22Rv1 (cell line): ENCODE results near the gene P2RY8.

Experiments
- H3K27ac ChIP-seq: fragments of 450-650 bp; 2 replicates; pipeline ENCODE4 v1.5.1; 2017
- ZFX ChIP-seq: fragments of 450-650 bp; IDR thresholded peaks from 2 replicates; pipeline ENCODE4 v1.6.1; 2017; ENCODE audit warnings: antibody characterized with exemption, borderline replicate concordance
- TF ChIP-seq, protein P1 (sequence below): fragments of 450-650 bp; IDR thresholded peaks from 2 replicates; pipeline ENCODE4 v1.5.1; 2017; ENCODE audit warnings: mild to moderate bottlenecking

The P2RY8 gene

DNA sequence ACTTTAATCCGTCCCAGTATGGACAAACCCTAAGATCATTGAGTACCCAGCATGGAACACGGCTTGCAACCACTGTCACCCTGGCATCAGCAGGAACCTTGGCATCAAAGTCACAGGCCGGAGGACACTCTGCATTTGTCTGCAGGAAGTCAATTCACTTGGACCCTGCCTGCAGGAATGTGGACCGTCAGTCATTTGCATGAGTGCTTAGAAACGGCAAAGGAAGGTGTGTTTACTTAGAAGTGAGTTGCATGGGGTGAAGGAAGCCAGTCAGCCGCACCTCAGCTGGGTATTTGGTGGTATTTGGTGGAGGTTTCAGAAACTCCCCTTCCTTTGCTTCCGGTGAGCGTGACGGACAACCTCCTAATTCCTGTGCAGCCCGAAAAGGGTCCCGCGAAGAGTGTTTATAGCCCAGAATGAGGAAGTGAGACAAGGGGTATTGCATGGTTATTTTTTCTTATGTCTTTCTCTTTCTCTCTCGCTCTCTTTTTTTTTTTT, 15.5 kb downstream of the P2RY8 start:
- no peak overlapping the region for H3K27ac ChIP-seq

DNA sequence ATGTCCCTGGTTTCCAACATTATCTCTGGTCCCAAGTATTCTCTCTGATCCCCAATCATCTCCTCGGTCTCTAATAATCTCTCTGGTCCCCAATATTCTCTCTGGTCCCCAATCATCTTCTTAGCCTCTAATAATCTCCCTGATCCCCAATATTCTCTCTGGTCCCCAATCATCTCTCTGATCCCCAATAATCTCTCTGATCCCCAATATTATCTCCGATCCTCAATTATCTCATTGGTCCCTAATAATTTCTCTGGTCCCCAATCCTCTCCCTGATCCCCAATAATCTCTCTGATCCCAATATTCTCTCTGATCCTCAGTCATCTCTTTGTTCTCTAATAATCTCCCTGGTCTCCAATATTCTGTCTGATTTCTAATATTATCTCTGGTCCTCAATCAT, 16.6 kb downstream of the P2RY8 start:
- no peak for TF ChIP-seq ZFX
- TF ChIP-seq, protein P1, sequence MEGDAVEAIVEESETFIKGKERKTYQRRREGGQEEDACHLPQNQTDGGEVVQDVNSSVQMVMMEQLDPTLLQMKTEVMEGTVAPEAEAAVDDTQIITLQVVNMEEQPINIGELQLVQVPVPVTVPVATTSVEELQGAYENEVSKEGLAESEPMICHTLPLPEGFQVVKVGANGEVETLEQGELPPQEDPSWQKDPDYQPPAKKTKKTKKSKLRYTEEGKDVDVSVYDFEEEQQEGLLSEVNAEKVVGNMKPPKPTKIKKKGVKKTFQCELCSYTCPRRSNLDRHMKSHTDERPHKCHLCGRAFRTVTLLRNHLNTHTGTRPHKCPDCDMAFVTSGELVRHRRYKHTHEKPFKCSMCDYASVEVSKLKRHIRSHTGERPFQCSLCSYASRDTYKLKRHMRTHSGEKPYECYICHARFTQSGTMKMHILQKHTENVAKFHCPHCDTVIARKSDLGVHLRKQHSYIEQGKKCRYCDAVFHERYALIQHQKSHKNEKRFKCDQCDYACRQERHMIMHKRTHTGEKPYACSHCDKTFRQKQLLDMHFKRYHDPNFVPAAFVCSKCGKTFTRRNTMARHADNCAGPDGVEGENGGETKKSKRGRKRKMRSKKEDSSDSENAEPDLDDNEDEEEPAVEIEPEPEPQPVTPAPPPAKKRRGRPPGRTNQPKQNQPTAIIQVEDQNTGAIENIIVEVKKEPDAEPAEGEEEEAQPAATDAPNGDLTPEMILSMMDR, result no peak
- H3K27ac ChIP-seq, result no peak overlapping the region

More for the DNA sequence above, 15.5 kb downstream of the P2RY8 start:
- TF ChIP-seq, protein P1, result no peak
- no peak for TF ChIP-seq ZFX

DNA sequence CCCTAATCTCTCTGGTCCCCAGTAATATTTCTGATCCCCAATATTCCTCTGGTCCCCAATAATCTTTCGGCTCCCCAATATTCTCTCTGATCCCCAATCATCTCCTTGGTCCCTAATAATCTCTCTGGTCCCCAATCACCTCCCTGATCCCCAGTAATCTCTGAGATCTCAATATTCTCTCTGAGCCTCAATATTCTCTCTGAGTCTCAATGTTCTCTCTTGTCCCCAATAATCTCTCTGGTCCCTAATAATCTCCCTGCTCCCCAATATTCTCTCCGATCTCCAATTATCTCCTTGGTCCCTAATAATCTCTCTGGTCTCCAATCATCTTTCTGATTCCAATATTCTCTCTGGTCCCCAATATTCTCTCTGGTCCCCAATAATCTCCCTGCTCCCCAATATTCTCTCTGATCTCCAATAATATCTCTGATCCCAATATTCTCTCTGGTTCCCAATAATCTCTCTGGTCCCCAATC, 17.9 kb downstream of the P2RY8 start:
- H3K27ac ChIP-seq, result no peak overlapping the region
- TF ChIP-seq, protein P1, result no peak
- TF ChIP-seq ZFX, result no peak

DNA sequence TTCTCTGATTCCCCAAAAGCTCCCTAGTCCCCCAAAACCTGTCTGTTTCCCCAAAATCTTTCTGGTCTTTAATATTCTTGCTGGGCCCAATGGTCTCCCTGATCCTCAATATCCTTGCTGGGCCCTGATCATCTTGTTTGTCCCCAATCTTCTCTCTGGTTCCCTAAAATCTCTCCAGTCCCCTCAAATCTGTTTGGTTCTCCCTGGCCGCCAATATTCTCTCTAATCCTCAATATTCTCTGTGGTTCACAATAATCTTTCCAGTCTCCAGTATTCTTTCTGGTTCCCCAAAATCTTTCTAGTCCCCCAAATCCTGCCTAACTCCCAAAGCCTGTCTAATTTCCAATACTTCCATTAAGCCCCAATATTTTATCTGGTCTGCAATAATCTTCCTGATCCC, 18.5 kb downstream of the P2RY8 start:
- H3K27ac ChIP-seq, result no peak overlapping the region
- no peak for TF ChIP-seq ZFX
- TF ChIP-seq, protein P1, result no peak

DNA sequence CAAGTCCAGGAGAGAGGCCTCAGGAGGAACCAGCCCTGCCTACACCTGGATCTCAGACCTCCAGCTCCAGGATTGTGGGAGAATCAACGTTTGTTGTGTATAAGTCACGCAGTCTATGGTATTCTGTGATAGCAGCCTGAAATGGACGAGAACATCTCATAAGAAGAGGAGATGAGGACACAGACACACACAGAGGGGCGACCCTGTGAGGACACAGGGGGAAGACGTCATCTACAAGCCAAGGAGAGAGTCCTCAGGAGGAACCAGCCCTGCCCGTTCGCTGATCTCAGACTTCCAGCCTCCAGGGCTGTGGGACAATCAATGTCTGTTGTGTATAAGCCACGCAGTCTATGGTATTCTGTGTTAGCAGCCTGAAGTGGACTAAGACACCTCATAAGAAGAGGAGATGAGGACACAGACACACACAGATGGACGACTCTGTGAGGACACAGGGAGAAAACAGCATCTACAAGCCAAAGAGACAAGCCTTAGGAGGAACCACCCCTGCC, 20.3 kb downstream of the P2RY8 start:
- TF ChIP-seq ZFX, result no peak
- TF ChIP-seq, protein P1, result no peak
- H3K27ac ChIP-seq, result no peak overlapping the region

DNA sequence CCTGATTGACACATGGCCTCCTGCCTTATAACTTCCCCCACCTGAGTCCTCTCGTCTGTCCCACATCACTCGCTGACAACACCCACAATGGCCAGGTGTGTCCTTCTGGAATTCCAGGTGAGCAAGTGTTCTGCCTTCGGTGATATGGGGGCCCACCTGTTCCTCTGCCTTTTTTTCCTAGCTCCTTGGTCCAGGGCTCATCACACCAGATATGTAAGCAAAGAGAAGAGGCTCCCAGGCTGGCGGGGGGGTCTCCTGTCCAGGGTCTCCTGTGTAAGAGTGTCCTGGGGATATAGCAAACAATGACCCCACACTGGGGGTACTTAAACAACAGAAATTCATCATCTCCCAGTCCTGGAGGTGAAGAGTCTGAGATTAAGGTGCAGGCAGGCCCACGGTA, 25.2 kb downstream of the P2RY8 start:
- no peak for TF ChIP-seq ZFX
- TF ChIP-seq, protein P1, result no peak
- H3K27ac ChIP-seq, result no peak overlapping the region

DNA sequence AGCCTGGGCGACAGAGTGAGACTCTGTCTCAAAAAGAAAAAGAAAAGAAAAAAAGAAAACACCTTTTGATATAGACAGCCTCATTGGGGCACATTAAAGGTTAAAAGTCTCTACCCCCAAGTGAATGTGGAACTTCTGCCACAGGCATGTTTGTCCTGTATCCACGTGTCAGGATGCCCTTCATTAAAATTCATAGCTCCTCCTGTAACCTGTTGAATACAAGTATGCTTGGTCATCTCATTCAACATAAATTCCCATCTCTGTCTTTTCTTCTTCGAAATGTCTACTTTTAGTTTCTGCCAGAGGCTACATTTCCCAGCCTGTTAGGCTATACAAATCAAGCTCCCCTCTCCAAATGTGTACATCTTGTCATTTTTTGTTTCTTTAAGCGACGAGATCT, 25.8 kb downstream of the P2RY8 start:
- H3K27ac ChIP-seq, result no peak overlapping the region
- TF ChIP-seq ZFX, result no peak
- TF ChIP-seq, protein P1, result no peak
